Measurements from ENCODE around the gene TTC21A. TPM values are rescaled to one million over a fixed set of nuclear protein-coding genes. Genes with fewer than 3 reads are reported as not detected.
"Not testable (repeated sequence)": the region's sequence is repeated elsewhere in the genome, so short reads cannot be mapped to it uniquely, and the experiment has no call there.

Gene TTC21A
- total RNA-seq, 3 donors from 2014 or later: 6.2 to 11.1 (median 7.2) TPM

DNA sequence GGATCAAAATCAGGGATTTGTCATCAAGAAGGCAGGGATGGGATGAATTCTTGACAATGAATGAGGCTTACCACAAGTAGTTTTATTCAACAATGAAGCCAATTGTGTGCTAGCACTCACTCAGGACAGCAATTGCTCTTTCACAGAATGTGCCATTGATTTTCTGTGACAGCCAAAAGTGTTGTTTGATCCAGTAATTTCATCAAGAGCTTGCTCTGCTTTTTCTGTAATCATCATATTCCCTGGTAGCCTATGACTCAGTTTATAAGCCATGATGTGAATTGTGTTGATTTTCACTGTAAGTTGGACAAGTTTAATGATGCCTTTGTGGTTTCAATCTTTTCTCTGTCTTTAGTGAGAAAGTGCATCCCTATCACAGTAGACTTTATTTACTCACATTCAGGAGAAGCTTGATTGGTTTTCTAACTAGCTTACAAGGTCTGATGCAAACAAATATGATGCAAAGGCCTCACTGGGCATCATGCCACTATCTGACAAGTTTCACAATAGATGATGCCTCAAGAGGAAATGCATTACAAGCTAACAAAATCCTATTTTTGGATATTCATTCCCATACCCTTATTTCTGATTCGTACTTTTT, 59.6 kb downstream of the TTC21A start:
- ATAC-seq (peak; percentile 31), DNase-seq (no peak)
- Histone ChIP-seq H3K9me3 (no peaks in the 10 kb centered on the region), H3K4me3 (no peak overlapping the region), H3K36me3 (ENCODE audit: low read depth) (no peaks in the 10 kb centered on the region), H3K4me1 (ENCODE audit: low read depth) (peaks cover 3% of the 10 kb centered on the region)
- intact Hi-C loops (cut with DNase I, micrococcal nuclease): no loop called here
- TF ChIP-seq, protein P1, sequence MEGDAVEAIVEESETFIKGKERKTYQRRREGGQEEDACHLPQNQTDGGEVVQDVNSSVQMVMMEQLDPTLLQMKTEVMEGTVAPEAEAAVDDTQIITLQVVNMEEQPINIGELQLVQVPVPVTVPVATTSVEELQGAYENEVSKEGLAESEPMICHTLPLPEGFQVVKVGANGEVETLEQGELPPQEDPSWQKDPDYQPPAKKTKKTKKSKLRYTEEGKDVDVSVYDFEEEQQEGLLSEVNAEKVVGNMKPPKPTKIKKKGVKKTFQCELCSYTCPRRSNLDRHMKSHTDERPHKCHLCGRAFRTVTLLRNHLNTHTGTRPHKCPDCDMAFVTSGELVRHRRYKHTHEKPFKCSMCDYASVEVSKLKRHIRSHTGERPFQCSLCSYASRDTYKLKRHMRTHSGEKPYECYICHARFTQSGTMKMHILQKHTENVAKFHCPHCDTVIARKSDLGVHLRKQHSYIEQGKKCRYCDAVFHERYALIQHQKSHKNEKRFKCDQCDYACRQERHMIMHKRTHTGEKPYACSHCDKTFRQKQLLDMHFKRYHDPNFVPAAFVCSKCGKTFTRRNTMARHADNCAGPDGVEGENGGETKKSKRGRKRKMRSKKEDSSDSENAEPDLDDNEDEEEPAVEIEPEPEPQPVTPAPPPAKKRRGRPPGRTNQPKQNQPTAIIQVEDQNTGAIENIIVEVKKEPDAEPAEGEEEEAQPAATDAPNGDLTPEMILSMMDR (IDR thresholded peaks at IDR 0.05): no peak

DNA sequence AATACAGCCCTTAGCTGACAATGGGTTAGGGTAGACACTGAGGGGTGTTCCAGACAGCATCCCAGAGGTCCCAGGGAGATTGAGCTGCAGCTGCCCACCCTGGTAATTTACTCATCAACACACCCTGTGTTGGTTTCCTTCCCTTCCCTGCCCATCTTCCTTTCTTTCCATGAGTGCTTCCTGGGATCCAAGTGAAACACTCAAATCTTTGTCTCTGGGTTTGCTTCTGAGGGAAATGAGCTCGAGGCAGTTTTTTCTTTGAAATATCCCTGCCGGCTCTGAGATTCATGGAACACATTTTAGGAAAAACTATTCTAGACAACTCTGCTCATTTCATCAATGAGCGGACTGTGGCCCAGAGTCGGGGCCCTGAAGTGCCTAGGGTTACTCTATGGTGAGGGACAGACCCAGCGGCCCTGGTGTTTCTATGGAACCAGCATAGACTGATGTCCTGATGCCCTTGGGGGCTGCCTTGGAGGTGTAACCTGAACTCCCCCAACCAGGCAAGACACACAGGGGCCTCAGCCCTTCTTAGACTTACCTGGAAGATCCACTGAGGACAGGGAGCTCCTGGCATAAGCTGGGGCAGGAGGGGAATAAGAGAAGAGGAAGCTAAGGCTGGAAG, 60.8 kb downstream of the TTC21A start:
- DNase-seq (no peak), ATAC-seq (no peak)

DNA sequence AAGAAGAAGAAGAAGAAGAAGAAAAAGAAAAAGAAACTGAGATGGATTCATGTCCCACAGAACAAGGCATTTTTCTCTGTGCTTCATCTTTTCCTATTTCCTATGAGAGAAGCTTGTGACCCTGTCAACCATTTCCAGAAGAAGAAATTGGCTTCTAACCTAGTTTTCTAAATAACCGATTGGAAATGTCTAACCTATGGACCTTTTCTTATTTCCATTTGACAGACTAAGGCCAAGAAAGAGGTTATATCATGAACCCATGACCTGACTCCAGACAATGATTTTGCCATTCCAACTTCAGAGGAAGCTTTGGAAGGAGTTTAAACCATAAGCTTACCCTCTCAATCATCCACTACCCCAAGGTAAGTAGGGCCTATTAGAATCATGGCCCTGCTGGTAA, 62.2 kb downstream of the TTC21A start:
- intact Hi-C loops (cut with DNase I, micrococcal nuclease): no loop called here
- no peaks in the 10 kb centered on the region for H3K36me3 ChIP-seq (ENCODE audit: low read depth)

More for the DNA sequence above, 60.8 kb downstream of the TTC21A start:
- no peaks in the 10 kb centered on the region for H3K36me3 ChIP-seq (ENCODE audit: low read depth)
- TF ChIP-seq, protein P1 (IDR thresholded peaks at IDR 0.05): no peak
- peaks cover 3% of the 10 kb centered on the region for H3K4me1 ChIP-seq (ENCODE audit: low read depth)
- H3K9me3 ChIP-seq: no peaks in the 10 kb centered on the region
- H3K4me3 ChIP-seq: no peak overlapping the region
- intact Hi-C loops (cut with DNase I, micrococcal nuclease): no loop called here

DNA sequence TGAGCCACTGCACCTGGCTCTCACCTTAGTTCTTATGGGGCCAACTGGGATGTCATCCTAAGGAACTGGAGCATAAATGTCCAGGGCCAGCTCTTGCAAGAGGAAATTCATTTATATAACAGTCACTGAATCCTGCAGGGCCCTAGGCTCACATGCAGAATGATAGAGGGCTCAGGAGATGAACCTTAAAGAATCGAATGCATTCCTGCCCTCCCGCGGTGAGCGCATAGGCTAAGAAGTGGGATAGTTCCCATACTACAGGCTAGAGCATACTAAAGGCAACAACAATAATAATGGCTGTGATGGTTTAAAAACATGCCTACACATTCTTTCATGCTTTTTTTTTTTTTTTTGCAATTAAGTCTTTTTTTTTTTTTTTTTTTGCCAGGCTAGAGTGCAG, 63.0 kb downstream of the TTC21A start:
- Histone ChIP-seq H3K4me3 (no peak overlapping the region), H3K4me1 (ENCODE audit: low read depth) (peaks cover 3% of the 10 kb centered on the region), H3K9me3 (no peaks in the 10 kb centered on the region), H3K36me3 (ENCODE audit: low read depth) (no peaks in the 10 kb centered on the region)
- intact Hi-C loops (cut with DNase I, micrococcal nuclease): no loop called here
- TF ChIP-seq, protein P1 (IDR thresholded peaks at IDR 0.05): no peak
- DNase-seq (no peak), ATAC-seq (no peak)

More for the DNA sequence above, 62.2 kb downstream of the TTC21A start:
- H3K4me1 ChIP-seq (ENCODE audit: low read depth): peaks cover 3% of the 10 kb centered on the region
- no peaks in the 10 kb centered on the region for H3K9me3 ChIP-seq
- ATAC-seq (no peak), DNase-seq (no peak)
- TF ChIP-seq, protein P1 (IDR thresholded peaks at IDR 0.05): no peak
- H3K4me3 ChIP-seq: no peak overlapping the region

DNA sequence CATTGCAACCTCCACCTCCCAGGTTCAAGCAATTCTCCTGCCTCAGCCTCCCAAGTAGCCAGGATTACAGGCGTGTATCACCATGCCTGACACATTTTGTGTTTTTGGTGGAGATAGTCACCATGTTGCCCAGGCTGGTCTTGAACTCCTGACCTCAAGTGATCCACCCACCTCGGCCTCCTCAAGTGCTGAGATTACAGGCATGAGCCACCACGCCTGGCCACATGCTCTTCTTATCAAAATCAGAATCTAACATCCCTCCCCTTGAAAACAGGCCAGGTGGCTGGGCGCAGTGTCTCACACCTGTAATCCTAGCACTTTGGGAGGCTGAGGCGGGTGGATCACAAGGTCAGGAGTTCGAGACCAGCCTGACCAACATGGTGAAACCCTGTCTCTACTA, 63.4 kb downstream of the TTC21A start:
- H3K4me1 ChIP-seq (ENCODE audit: low read depth); H3K9me3 ChIP-seq; DNase-seq; intact Hi-C loops (cut with DNase I, micrococcal nuclease); H3K36me3 ChIP-seq (ENCODE audit: low read depth); H3K4me3 ChIP-seq; ATAC-seq: not testable (repeated sequence)

DNA sequence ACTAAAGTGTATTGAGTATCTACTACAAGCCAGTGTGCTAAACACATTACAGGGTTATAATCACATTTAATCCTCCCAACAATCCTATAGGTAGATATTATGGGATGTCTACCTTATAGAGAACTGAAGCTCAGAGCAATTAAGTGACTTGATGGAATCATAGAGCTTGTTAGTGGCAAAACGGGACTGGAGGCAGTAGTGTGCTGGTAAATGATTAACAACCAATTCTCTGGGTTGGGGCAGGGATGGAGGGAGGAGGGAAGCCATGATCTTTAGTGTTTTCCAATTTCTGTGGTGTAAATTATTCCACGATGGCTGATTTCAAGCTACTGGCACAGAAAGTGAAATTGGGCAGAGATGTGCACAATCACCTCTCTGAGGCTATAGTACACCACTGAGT, 64.4 kb downstream of the TTC21A start:
- Histone ChIP-seq H3K4me3 (no peak overlapping the region), H3K4me1 (ENCODE audit: low read depth) (no peaks in the 10 kb centered on the region), H3K36me3 (ENCODE audit: low read depth) (no peaks in the 10 kb centered on the region), H3K9me3 (no peaks in the 10 kb centered on the region)
- TF ChIP-seq, protein P1 (IDR thresholded peaks at IDR 0.05): no peak
- DNase-seq: no peak
- intact Hi-C loops (cut with DNase I, micrococcal nuclease): no loop called here
- ATAC-seq: peak; percentile 39

All from mucosa of descending colon (tissue), 3 donors.